H9 (cell line): ENCODE results near the gene SMTNL2. TPM values are rescaled to one million over a fixed set of nuclear protein-coding genes. Genes with fewer than 3 reads are reported as not detected.

Experiments
- DNase-seq: peaks from one replicate; pipeline ENCODE4 v3.0.0-alpha.2; 2017
- H2AFZ ChIP-seq: one replicate; pipeline ENCODE4 v1.6.1; 2013; ENCODE audit warnings: mild to moderate bottlenecking, low read length, control low read depth, moderate library complexity
- H2AK5ac ChIP-seq: 2 replicates; pipeline ENCODE4 v1.6.1; 2013; ENCODE audit warnings: low read length, control low read depth, mixed read lengths; ENCODE audit not compliant: insufficient read length
- H2BK120ac ChIP-seq: one replicate; pipeline ENCODE4 v1.6.1; 2013; ENCODE audit warnings: low read depth, mild to moderate bottlenecking, low read length, control low read depth, inconsistent platforms; ENCODE audit not compliant: poor library complexity, severe bottlenecking
- H2BK12ac ChIP-seq: 2 replicates; pipeline ENCODE4 v1.6.1; 2013; ENCODE audit warnings: low read length, control low read depth, mixed read lengths, low read depth; ENCODE audit not compliant: insufficient read length
- H2BK15ac ChIP-seq: 2 replicates; pipeline ENCODE4 v1.6.1; 2013; ENCODE audit warnings: low read depth, low read length, control low read depth
- H2BK20ac ChIP-seq: one replicate; pipeline ENCODE4 v1.6.1; 2013; ENCODE audit warnings: low read depth, mild to moderate bottlenecking, low read length, control low read depth, inconsistent platforms; ENCODE audit not compliant: poor library complexity, severe bottlenecking
- H2BK5ac ChIP-seq: 2 replicates; pipeline ENCODE4 v1.6.1; 2013; ENCODE audit warnings: low read length, control low read depth, mixed read lengths; ENCODE audit not compliant: insufficient read length
- H3K14ac ChIP-seq: 2 replicates; pipeline ENCODE4 v1.6.1; 2013; ENCODE audit warnings: low read length, control low read depth; ENCODE audit not compliant: insufficient read depth
- H3K18ac ChIP-seq: 2 replicates; pipeline ENCODE4 v1.6.1; 2013; ENCODE audit warnings: low read depth, mild to moderate bottlenecking, mixed read lengths, low read length, control low read depth; ENCODE audit not compliant: insufficient read length
- H3K23ac ChIP-seq: 2 replicates; pipeline ENCODE4 v1.6.1; 2013; ENCODE audit warnings: low read length, control low read depth, mixed read lengths, low read depth; ENCODE audit not compliant: insufficient read length
- H3K23me2 ChIP-seq: 2 replicates; pipeline ENCODE4 v1.6.1; 2013; ENCODE audit warnings: low read depth, mild to moderate bottlenecking, mixed read lengths, low read length, control low read depth; ENCODE audit not compliant: insufficient read length, poor library complexity, severe bottlenecking
- H3K27ac ChIP-seq: 2 replicates; pipeline ENCODE4 v1.5.1; 2013; ENCODE audit warnings: low read length, control low read depth, mixed read lengths, low read depth; ENCODE audit not compliant: insufficient read length
- H3K27me3 ChIP-seq: 2 replicates; pipeline ENCODE4 v1.6.1; 2013; ENCODE audit warnings: low read length, control low read depth, inconsistent platforms; ENCODE audit not compliant: insufficient read depth
- H3K4ac ChIP-seq: 2 replicates; pipeline ENCODE4 v1.6.1; 2013; ENCODE audit warnings: low read depth, mild to moderate bottlenecking, control low read depth, inconsistent platforms, low read length, moderate library complexity
- H3K4me1 ChIP-seq: 2 replicates; pipeline ENCODE4 v1.6.1; 2013; ENCODE audit warnings: low read length, control low read depth, inconsistent platforms; ENCODE audit not compliant: insufficient read depth
- H3K4me2 ChIP-seq: 2 replicates; pipeline ENCODE4 v1.6.1; 2013; ENCODE audit warnings: low read length, control low read depth, mixed read lengths; ENCODE audit not compliant: insufficient read length, insufficient read depth
- H3K56ac ChIP-seq: 2 replicates; pipeline ENCODE4 v1.6.1; 2013; ENCODE audit warnings: low read depth, mild to moderate bottlenecking, mixed read lengths, low read length, control low read depth; ENCODE audit not compliant: insufficient read length
- H3K79me1 ChIP-seq: 2 replicates; pipeline ENCODE4 v1.6.1; 2013; ENCODE audit warnings: low read depth, mild to moderate bottlenecking, moderate library complexity, low read length, control low read depth, inconsistent platforms; ENCODE audit not compliant: insufficient read depth, poor library complexity, severe bottlenecking
- H3K79me2 ChIP-seq: 2 replicates; pipeline ENCODE4 v1.6.1; 2013; ENCODE audit warnings: low read length, control low read depth, inconsistent platforms; ENCODE audit not compliant: insufficient read depth
- H3K9ac ChIP-seq: 2 replicates; pipeline ENCODE4 v1.6.1; 2013; ENCODE audit warnings: low read length, control low read depth, mixed read lengths; ENCODE audit not compliant: insufficient read length; ENCODE audit errors: extremely low read depth
- H3K9me3 ChIP-seq: one replicate; pipeline ENCODE4 v1.6.1; 2013; ENCODE audit warnings: low read depth, low read length, inconsistent platforms; ENCODE audit not compliant: control insufficient read depth
- H3T11ph ChIP-seq: one replicate; pipeline ENCODE4 v1.6.1; 2013; ENCODE audit warnings: mild to moderate bottlenecking, low read length, control low read depth, inconsistent platforms
- H4K20me1 ChIP-seq: one replicate; pipeline ENCODE4 v1.6.1; 2013; ENCODE audit not compliant: control insufficient read depth, insufficient read length, insufficient read depth
- H4K5ac ChIP-seq: 2 replicates; pipeline ENCODE4 v1.6.1; 2013; ENCODE audit warnings: low read depth, mild to moderate bottlenecking, mixed read lengths, low read length, control low read depth; ENCODE audit not compliant: insufficient read length
- H4K8ac ChIP-seq: replicated peaks from 2 replicates; pipeline ENCODE4 v1.6.1; 2013; ENCODE audit warnings: low read length, control low read depth, mixed read lengths, low read depth; ENCODE audit not compliant: insufficient read length
- H4K91ac ChIP-seq: 2 replicates; pipeline ENCODE4 v1.6.1; 2013; ENCODE audit warnings: low read depth, mild to moderate bottlenecking, moderate library complexity, mixed read lengths, low read length, control low read depth; ENCODE audit not compliant: insufficient read length
- H3K27ac Mint-ChIP-seq, 3 experiments: 2 replicates in 2 of 3; 3 replicates in 1 of 3; pipeline ENCODE4 v1.8.0; 2020 to 2021; ENCODE audit warnings: mixed read lengths in 3 of 3, mild to moderate bottlenecking in 1 of 3, moderate library complexity in 1 of 3
- H3K27me3 Mint-ChIP-seq: 2 replicates; pipeline ENCODE4 v1.8.0; 2021; ENCODE audit warnings: low read depth, mild to moderate bottlenecking, moderate library complexity, mixed read lengths
- H3K36me3 Mint-ChIP-seq, 3 experiments: 2 replicates in 2 of 3; 3 replicates in 1 of 3; pipeline ENCODE4 v1.8.0; 2020 to 2021; ENCODE audit warnings: low read depth in 3 of 3, mixed read lengths in 3 of 3; ENCODE audit not compliant: insufficient read depth in 1 of 3
- H3K4me1 Mint-ChIP-seq, 2 experiments: 2 replicates each; pipeline ENCODE4 v1.8.0; 2020; ENCODE audit warnings: mixed read lengths in 2 of 2
- H3K4me3 Mint-ChIP-seq, 2 experiments: 2 replicates in 1 of 2; 3 replicates in 1 of 2; pipeline ENCODE4 v1.8.0; 2020 to 2021; ENCODE audit warnings: mild to moderate bottlenecking in 2 of 2, mixed read lengths in 2 of 2, moderate library complexity in 1 of 2
- H3K9me3 Mint-ChIP-seq, 2 experiments: 2 replicates in 1 of 2; 3 replicates in 1 of 2; pipeline ENCODE4 v1.8.0; 2020; ENCODE audit warnings: mild to moderate bottlenecking in 2 of 2, mixed read lengths in 2 of 2, moderate library complexity in 1 of 2
- WGBS: extraction: QIAGEN DNeasy Blood & Tissue Kit; methylation state at CpG from one replicate; pipeline ENCODE4 v1.1.7; 2013; ENCODE audit warnings: missing lambda C conversion rate, low lambda C conversion rate, mixed read lengths; ENCODE audit not compliant: insufficient read length; ENCODE audit errors: extremely low coverage; 5-methylcytosine and 5-hydroxymethylcytosine counted together
- total RNA-seq: library from RNA; stranded (reverse); gene quantifications from 2 replicates; pipeline ENCODE4 v1.2.1, GENCODE V29; 2021
- TF ChIP-seq, protein P1 (sequence below): fragments of 200-600 bp; sonication (generic); conservative IDR thresholded peaks from 3 replicates; pipeline ENCODE4 v1.8.0; 2021; ENCODE audit warnings: antibody characterized with exemption, mild to moderate bottlenecking

Gene SMTNL2
- total RNA-seq, 1 experiment from 2014 or later, result 0.77 TPM

- Mint-ChIP-seq H3K27me3 (no peaks in the 10 kb centered on the region), H3K4me1 (peaks cover 11 to 15% of the 10 kb centered on the region in 2 experiments), H3K36me3 (peaks cover 46 to 90% (median 70%) of the 10 kb centered on the region in 3 experiments), H3K27ac (no peak overlapping the region; a peak in 1 of 7 replicates), H3K4me3 (no peak overlapping the region; a peak in 1 of 5 replicates), H3K9me3 (no peaks in the 10 kb centered on the region)
- Histone ChIP-seq H3K79me2 (peaks cover 9% of the 10 kb centered on the region; the same call in 1 of the 2 replicates), H3K27me3 (no peaks in the 10 kb centered on the region), H3K23ac (no peak overlapping the region), H3K4ac (no peak overlapping the region), H4K20me1 (peaks cover 3% of the 10 kb centered on the region), H3K56ac (no peak overlapping the region), H2BK12ac (no peak overlapping the region), H3K4me1 (no peaks in the 10 kb centered on the region), H2BK120ac (no peak overlapping the region), H2AFZ (no peak overlapping the region), H3K18ac (no peak overlapping the region), H3T11ph (no peak overlapping the region), H2AK5ac (no peak overlapping the region), H4K5ac (no peak overlapping the region), H4K91ac (no peak overlapping the region), H2BK15ac (no peak overlapping the region), H3K79me1 (no peaks in the 10 kb centered on the region), H3K14ac (no peak overlapping the region), H3K9me3 (no peaks in the 10 kb centered on the region), H3K4me2 (no peak overlapping the region), H3K23me2 (peaks cover 11% of the 10 kb centered on the region), H3K27ac (no peak overlapping the region), H3K9ac (no peak overlapping the region), H4K8ac (no peak overlapping the region), H2BK20ac (no peak overlapping the region), H2BK5ac (no peak overlapping the region)
- TF ChIP-seq, protein P1, sequence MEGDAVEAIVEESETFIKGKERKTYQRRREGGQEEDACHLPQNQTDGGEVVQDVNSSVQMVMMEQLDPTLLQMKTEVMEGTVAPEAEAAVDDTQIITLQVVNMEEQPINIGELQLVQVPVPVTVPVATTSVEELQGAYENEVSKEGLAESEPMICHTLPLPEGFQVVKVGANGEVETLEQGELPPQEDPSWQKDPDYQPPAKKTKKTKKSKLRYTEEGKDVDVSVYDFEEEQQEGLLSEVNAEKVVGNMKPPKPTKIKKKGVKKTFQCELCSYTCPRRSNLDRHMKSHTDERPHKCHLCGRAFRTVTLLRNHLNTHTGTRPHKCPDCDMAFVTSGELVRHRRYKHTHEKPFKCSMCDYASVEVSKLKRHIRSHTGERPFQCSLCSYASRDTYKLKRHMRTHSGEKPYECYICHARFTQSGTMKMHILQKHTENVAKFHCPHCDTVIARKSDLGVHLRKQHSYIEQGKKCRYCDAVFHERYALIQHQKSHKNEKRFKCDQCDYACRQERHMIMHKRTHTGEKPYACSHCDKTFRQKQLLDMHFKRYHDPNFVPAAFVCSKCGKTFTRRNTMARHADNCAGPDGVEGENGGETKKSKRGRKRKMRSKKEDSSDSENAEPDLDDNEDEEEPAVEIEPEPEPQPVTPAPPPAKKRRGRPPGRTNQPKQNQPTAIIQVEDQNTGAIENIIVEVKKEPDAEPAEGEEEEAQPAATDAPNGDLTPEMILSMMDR, result no peak
- no peak for DNase-seq
- WGBS, result no CpG with 5 or more reads among the region's 16 CpGs
Observed at GRCh38 chr17:4550534-4551039, 33.7 kb upstream of the SMTNL2 start.
